ENCODE results near the gene SEPTIN2.

DNA sequence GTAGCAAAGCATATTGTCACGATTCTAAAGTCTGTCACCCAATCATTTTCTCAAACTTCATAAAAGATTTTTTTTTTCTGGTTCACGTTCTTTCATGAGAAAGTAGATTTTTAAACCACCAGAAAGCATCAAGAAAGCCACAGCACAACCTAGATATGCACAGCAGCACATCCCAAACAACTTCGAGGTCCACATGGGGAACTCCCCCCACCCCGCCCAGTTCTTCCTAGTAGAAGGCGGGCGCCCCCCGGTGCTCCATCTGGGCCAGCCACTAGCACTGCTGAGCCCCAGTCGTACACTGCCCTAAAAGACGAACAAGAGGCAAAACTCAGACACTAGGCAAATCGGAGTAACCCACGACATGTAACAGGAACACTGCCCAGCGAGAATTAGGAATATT is 15.7 kb upstream of the SEPTIN2 start:
- TF ChIP-seq CTBP1 (IDR thresholded peaks at IDR 0.05; ENCODE audit: borderline replicate concordance) (no peak), SP1 (IDR thresholded peaks at IDR 0.05) (no peak), FOXK2 (IDR thresholded peaks at IDR 0.05) (no peak), ELF4 (IDR thresholded peaks at IDR 0.05) (no peak), LEF1 (IDR thresholded peaks at IDR 0.05; ENCODE audit: borderline replicate concordance) (no peak), SUZ12 (IDR thresholded peaks at IDR 0.05) (no peak), HDGF (IDR thresholded peaks at IDR 0.05; ENCODE audit: borderline replicate concordance) (no peak), NFRKB (IDR thresholded peaks at IDR 0.05) (no peak), BHLHE40 (IDR thresholded peaks at IDR 0.05; ENCODE audit: borderline replicate concordance) (no peak), ZNF384 (IDR thresholded peaks at IDR 0.05) (no peak), TARDBP (IDR thresholded peaks at IDR 0.05) (no peak), FOXA1 (IDR thresholded peaks at IDR 0.05) (no peak)

Data from HEK293T (cell line).